HG03135 (cell line): ENCODE data around the gene JPH2.

Experiments used
- ATAC-seq: cut with Tn5 transposase; IDR thresholded peaks from one replicate; pipeline ENCODE4 v1.9.1; 2021; ENCODE audit warnings: mild to moderate bottlenecking, moderate library complexity; ENCODE audit not compliant: unreplicated experiment

The JPH2 gene

GRCh38 chr20:44104798-44105517 is 82.0 kb downstream of the JPH2 start:
- ATAC-seq = no peak

DNA sequence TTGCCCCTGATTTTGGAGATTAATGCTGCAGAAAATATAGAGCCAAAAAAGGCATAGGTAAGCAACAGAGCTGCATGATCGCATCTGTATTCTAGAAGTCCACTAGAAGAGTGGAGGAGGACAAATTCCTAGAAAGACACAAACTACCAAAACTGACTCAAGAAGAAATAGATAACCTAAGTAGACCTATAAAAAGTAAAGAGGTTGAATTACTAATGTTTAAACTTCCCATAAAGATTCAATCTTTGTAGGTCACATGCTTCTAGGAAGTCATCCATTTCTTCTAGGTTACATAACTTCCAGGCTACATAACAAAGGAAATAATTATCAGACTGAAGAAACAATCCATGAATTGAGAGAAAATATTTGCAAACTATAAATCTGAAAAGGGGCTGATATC is 84.4 kb downstream of the JPH2 start:
- no peak for ATAC-seq

GRCh38 chr20:44099832-44100231 is 87.2 kb downstream of the JPH2 start:
- no peak for ATAC-seq

DNA sequence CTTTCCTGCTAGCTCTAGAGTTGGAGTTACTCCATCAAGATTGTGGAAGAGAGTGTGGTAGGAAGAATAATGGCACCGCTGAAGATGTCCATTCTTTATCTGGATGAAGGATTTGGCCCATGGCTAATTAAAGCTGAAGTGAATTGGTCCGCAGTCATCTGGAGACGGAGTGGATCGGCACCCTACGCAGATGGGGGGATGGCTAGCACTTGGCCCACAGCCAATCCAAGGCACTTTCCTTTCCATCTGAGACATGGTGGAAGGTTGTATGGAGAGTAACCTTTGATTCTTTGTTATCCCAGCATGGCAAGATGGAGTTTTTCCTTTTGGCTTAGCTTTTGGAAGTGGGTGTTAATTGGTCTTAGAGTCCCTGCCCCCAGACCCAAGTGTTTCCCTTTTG is 88.3 kb downstream of the JPH2 start:
- no peak for ATAC-seq

DNA sequence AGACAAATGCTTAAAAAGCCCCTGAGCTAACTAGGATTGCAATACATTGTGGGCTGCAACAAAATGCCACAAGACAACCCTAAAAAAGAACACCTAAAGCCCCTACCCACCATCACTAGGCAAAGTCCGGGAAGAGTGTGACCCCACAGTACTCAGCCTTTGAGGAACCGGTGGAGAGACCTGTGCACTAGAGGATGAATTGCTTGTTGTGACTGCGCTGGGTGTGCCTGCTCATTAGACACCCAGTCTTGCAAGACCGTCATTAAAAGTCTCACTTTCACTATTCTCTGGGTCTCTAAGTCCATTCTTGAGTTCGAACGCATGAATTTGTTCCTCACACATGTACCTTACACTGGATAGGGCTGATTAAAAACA is 88.7 kb downstream of the JPH2 start:
- no peak for ATAC-seq

DNA sequence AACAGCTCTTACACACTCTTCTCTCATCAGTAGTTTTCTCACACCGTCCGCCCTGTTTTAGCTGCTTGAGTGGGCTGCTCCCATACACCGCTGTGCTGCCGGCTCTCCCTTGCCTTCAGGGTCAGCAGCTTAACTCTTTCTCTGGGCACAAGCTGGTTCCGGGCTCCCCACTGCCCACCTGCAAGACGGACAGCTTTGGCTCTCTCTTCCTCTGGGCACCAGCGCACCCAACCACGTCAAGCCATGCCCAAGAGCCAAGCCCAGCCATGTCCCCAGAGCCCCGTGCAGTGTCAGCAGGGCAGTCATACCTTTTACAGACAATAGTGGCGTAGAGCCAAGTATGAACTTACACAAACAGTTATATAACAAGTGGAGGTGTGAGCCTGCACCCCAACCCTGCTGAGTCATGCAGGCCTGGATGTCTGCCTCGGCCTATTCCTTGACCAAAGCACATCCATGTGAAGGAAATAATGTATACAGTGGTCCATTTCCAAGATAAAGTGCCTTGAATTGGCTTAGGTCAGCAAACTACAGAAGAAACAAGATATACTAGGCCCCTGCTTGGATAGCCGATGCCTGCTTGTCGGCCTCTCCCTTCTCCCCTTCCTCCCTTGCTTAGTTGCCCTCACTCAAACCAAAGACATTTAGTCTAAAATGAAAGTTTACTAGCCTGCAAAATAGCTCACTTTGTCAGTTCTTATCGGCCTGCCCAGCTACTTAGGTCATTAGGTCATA is 89.3 kb downstream of the JPH2 start:
- ATAC-seq = no peak

DNA sequence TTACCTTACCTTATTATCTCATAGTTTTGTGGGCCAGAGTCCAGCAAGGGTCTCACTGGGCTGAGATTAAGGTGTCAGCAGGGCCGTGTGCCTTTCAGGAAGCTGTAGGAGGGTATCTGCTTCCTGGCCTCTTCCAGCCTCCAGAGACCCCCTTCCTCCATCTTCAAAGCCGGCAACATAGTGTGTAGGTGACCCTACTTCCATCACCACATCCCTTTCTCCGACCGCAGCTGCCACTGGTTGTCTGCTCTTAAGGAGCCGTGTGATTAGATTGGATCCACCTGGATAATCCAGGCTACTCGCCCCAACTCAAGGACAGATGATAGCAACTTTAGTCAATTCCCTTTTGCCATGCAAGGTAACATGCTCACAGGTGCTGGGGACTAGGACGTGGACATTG is 91.2 kb downstream of the JPH2 start:
- no peak for ATAC-seq

DNA sequence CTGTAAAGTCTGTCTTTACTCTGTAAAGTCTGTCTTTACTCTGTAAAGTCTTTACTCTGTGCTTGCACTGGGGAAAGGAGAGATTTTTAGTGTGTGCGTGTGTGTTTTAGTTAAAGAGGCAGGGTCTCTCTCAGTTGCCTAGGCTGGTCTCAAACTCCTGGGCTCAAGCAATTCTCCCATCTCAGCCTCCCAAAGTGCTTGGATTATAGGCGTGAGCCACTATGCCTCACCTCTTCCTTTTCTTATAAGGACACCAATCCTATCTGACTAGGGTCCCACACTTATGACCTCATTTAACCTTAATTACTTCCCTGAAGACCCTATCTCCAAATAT is 93.8 kb downstream of the JPH2 start:
- no peak for ATAC-seq

DNA sequence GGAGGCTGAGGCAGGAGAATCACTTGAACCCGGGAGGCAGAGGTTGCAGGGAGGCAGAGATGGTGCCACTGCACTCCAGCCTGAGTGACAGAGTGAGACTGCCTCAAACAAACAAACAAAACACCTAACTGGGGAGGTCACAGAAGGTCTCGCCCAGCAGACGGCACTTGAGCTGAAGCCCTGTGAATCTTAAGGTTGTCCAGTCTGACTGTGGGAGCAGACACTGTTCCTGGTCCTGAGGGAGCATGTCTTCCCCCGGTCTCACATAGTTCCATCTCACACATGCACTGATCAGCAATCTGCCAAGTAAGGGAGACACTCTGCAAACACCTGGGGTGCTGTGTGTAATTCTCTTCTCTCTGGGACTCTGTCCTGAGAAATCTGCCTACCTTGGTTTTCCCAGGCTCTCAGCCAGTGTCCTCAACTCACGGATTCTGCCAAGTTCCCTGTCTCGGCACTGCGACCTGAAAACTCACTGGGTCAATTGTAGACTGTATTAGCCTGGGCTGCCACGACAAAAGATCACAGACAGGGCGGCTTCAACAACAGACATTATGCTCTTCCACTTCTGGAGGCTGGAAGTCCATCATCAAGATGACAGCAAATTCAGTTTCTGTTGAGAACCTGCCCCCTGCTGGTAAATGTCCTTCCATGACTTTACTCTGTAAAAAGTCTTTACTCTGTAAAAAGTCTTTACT is 94.3 kb downstream of the JPH2 start:
- ATAC-seq = no peak

- no peak for ATAC-seq
Observed at GRCh38 chr20:44091026-44091425, 96.0 kb downstream of the JPH2 start.

DNA sequence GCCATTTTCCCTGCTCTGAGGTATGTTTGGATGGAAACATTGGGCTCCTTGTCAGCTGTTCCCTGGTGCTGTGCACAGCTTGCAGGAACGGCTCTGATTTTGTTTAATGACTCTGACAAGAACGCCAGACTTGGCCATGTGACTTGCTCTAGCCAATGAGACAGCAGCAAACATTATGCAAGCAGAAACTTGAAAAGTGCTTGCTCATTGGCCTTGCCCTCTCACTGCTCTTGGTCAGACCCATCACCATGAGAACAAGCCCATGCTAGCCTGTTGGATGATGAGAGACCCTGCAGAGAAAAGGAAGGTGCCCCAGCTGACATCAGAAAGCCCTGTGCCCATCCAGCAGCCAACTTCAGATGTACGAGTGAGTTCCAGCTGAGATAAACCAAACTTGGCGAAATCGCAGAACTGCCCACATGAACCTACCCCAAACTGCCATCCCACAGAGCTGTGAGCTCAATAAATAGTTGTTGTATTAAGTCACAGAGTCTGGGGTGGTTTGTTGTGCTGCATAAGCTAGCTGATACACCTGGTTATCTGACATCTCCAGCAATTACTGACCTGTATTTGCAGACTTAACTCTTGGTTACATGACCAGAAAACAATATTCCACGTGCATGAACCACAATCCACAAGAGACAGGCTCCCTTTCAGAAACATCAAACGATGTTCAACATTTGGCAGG is 96.9 kb downstream of the JPH2 start:
- no peak for ATAC-seq

DNA sequence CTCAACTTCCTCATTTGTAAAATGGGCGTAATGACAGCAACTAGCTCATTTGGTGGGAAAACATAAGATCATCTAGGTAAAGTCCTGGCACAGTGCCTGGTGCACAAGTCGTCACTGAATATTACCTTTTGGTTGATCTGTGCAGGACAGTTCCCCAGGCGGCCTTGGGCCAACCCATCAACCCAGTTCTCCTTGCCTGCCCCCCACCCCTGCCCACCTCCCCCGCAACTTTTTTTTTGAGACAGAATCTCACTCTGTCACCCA is 99.2 kb downstream of the JPH2 start:
- no peak for ATAC-seq

- no peak for ATAC-seq
Observed at GRCh38 chr20:44087051-44087856, 99.7 kb downstream of the JPH2 start.

- no peak for ATAC-seq
Observed at GRCh38 chr20:44085616-44086434, 101.2 kb downstream of the JPH2 start.

- no peak for ATAC-seq
Observed at GRCh38 chr20:44084891-44085290, 102.1 kb downstream of the JPH2 start.

- ATAC-seq = no peak
Observed at GRCh38 chr20:44084439-44084838, 102.5 kb downstream of the JPH2 start.

DNA sequence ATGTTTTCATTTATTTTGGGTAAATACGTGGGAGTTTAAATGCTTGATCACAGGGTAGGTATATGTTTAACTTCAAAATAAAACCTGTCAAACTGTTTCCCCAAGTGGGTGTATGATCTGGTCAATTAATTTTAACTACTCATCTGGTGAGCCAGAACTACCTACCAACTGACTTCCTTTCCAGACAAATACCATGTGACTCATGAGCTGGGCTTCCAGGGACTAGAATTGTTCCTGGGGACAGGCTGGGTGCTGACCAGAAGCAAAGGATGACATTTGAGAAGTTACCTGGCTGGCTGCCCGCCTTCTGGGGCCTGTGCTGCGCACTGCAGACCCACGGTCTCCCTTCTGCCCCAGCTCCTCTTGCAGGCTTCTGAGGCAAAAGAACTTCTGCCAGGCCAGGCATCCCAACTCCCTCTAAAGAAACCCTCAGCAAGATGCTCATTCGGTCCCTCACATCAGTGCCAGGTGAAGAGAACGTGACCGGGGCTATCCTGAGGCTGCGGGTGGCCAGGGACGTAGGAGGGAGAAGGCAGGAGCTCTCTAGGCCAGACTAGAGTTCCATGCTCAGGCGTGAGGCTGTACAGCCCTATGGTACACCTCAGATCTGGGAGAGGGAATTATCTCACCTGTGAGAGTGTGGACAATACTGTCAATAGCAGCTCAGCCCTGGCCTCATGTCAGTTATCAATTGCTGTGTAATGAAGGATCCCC is 103.6 kb downstream of the JPH2 start:
- ATAC-seq = no peak

- ATAC-seq = no peak
Observed at GRCh38 chr20:44081888-44082287, 105.1 kb downstream of the JPH2 start.

GRCh38 chr20:44081476-44081875 is 105.5 kb downstream of the JPH2 start:
- ATAC-seq = no peak
